Tibial nerve (tissue), 3 donors: ENCODE measurements around the gene SMAD7.

Experiments used
- POLR2A ChIP-seq, 2 donors: fragments of 450-650 bp; IDR thresholded peaks; one replicate each; pipeline ENCODE4 v1.6.1; 2017; ENCODE audit warnings: antibody characterized with exemption in 2 of 2, mild to moderate bottlenecking in 2 of 2, moderate library complexity in 2 of 2
- TF ChIP-seq, protein P1 (sequence below), 5 experiments: fragments of 200-600 bp in 3 of 5; fragments of 450-650 bp in 2 of 5; sonication (generic) in 3 of 5; IDR thresholded peaks; one replicate each; pipeline ENCODE4 v1.5.1; 2016 to 2019; ENCODE audit warnings: antibody characterized with exemption in 5 of 5, mild to moderate bottlenecking in 3 of 5, moderate library complexity in 2 of 5

DNA sequence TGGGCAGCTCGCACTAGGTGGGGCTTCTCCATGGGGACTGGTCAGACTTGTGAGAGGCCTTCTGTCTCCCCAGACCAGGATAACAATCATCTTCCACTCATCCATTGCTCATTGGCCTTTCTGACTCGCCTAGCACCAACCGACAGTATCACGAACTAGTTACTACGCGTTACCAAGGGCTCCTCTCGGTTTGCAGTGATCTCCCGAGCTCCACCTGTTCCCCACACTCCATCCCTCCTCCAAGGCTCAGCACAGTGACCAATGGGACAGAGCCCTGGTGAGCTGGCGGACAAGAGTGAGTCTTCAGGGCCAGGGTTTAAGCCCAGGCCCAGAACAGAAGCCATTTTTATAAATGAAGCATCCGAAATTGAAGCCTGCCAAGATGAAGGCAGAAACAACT is 42.8 kb upstream of the SMAD7 start:
- TF ChIP-seq, protein P1, sequence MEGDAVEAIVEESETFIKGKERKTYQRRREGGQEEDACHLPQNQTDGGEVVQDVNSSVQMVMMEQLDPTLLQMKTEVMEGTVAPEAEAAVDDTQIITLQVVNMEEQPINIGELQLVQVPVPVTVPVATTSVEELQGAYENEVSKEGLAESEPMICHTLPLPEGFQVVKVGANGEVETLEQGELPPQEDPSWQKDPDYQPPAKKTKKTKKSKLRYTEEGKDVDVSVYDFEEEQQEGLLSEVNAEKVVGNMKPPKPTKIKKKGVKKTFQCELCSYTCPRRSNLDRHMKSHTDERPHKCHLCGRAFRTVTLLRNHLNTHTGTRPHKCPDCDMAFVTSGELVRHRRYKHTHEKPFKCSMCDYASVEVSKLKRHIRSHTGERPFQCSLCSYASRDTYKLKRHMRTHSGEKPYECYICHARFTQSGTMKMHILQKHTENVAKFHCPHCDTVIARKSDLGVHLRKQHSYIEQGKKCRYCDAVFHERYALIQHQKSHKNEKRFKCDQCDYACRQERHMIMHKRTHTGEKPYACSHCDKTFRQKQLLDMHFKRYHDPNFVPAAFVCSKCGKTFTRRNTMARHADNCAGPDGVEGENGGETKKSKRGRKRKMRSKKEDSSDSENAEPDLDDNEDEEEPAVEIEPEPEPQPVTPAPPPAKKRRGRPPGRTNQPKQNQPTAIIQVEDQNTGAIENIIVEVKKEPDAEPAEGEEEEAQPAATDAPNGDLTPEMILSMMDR (IDR thresholded peaks at IDR 0.05) = no peak
- TF ChIP-seq POLR2A (IDR thresholded peaks at IDR 0.05) = no peak
